ENCODE results near the gene SYNE1. TPM values are rescaled to one million over a fixed set of nuclear protein-coding genes. Genes with fewer than 3 reads are reported as not detected.

Gene SYNE1
- total and polyA plus RNA-seq, 10 of the 15 experiments (the other 5 are each of a cell fraction or from before 2014, with no cell fraction given): 2.3 to 28.7 (median 14.1) TPM

- H3K4me2 ChIP-seq (ENCODE audit: control insufficient read depth, insufficient read depth): no peak overlapping the region
- WGBS (ENCODE audit: insufficient coverage, insufficient replicate concordance, low lambda C conversion rate, missing lambda C conversion rate): 0% methylated on average over 1 of the region's 1 CpG
- POLR2A ChIA-PET: no interaction called here
- SMC1A ChIA-PET (ENCODE audit: uncharacterized antibody, unreplicated experiment): no interaction called here
- H3K27ac ChIP-seq (ENCODE audit: control insufficient read depth, insufficient read depth): no peak overlapping the region
- intact Hi-C loops (cut with micrococcal nuclease; ENCODE audit: unreplicated experiment): no loop called here
- TF ChIP-seq ATF7 (IDR thresholded peaks at IDR 0.05; ENCODE audit: low read depth) (no peak), NFXL1 (IDR thresholded peaks at IDR 0.05; ENCODE audit: borderline replicate concordance) (no peak), TCF12 (IDR thresholded peaks at IDR 0.05; ENCODE audit: low read depth, low read length) (no peak), CEBPZ (IDR thresholded peaks at IDR 0.05; ENCODE audit: low read depth, low read length) (no peak), RAD51 (IDR thresholded peaks at IDR 0.05) (no peak), FOXK2 (IDR thresholded peaks at IDR 0.05) (no peak), CBX3 (IDR thresholded peaks at IDR 0.05; ENCODE audit: borderline replicate concordance, low read depth) (no peak), WRNIP1 (IDR thresholded peaks at IDR 0.05; ENCODE audit: borderline replicate concordance, low read depth, low read length) (no peak), SUZ12 (IDR thresholded peaks at IDR 0.05; ENCODE audit: unreplicated experiment) (no peak)
- no peak for DNase-seq (ENCODE audit: low read depth, low spot score)
- CTCF ChIA-PET: no interaction called here
- H4K20me1 ChIP-seq (ENCODE audit: control insufficient read depth, insufficient read depth): no peaks in the 10 kb centered on the region
- FAIRE-seq: no peak
- BruUV-seq (replicated peaks): no TSS peak
- H3K9ac ChIP-seq (ENCODE audit: control insufficient read depth, insufficient read depth, low read length): no peak overlapping the region
- no peaks in the 10 kb centered on the region for H3K36me3 ChIP-seq (ENCODE audit: control insufficient read depth in 2 of 2, insufficient read depth in 2 of 2, low read length in 1 of 2)
- H3K9me3 ChIP-seq (replicated peaks; ENCODE audit: control insufficient read depth, insufficient read depth, low read length): no peaks in the 10 kb centered on the region
- peaks cover 2% of the 10 kb centered on the region in 2 experiments; a peak in 2 of 4 replicates for H3K27me3 ChIP-seq (replicated peaks in 1 of 2; ENCODE audit: control insufficient read depth in 2 of 2, insufficient read depth in 2 of 2, low read length in 1 of 2)
- H3K4me3 ChIP-seq: no peak overlapping the region
- in situ Hi-C loops (cut with MboI): no loop called here
- H3K79me2 ChIP-seq (ENCODE audit: control insufficient read depth, insufficient read depth, low read length): no peaks in the 10 kb centered on the region
- RAD21 ChIA-PET (ENCODE audit: unreplicated experiment): no interaction called here
- no peak overlapping the region for H2AFZ ChIP-seq (ENCODE audit: control insufficient read depth, low read depth, low read length)
- no peak for ATAC-seq
- H3K4me1 ChIP-seq (ENCODE audit: control insufficient read depth, insufficient read depth, low read length): no peaks in the 10 kb centered on the region
Observed at GRCh38 chr6:152571089-152571488, 66.1 kb downstream of the SYNE1 start.
